PC-9 (cell line): ENCODE data around the gene FAM219A. TPM values are rescaled to one million over a fixed set of nuclear protein-coding genes. Genes with fewer than 3 reads are reported as not detected.

Experiments used
- BruUV-seq: library from RNA; stranded (reverse); fragments of 400-500 nt; replicated peaks from 2 replicates; lab custom pipeline; 2021; lab: Mats Ljungman, UMichigan
- CTCF ChIA-PET: fragments of 300-600 bp; sonication (Branson Sonifier 250); formaldehyde crosslinking; loops from one replicate; lab custom pipeline; 2022; ENCODE audit warnings: antibody characterized with exemption; lab: Charles Lee
- POLR2A ChIA-PET: fragments of 300-600 bp; sonication (Branson Sonifier 250); formaldehyde crosslinking; loops from one replicate; lab custom pipeline; 2022; ENCODE audit warnings: antibody characterized with exemption; ENCODE audit not compliant: unreplicated experiment; lab: Charles Lee
- DNase-seq, 2 experiments: peaks; one replicate each; pipeline versions ENCODE4 v3.0.0 to v3.0.0-alpha.2; 2015 to 2022; ENCODE audit warnings: mixed read lengths in 1 of 2
- H2AFZ ChIP-seq: fragments of 200-600 bp; sonication (generic); 2 replicates; pipeline ENCODE4 v1.8.1; 2017; ENCODE audit warnings: antibody characterized with exemption
- H3F3A ChIP-seq: fragments of 200-600 bp; sonication (generic); 2 replicates; pipeline ENCODE4 v1.8.1; 2017; ENCODE audit warnings: antibody characterized with exemption, mild to moderate bottlenecking, low read depth; ENCODE audit not compliant: insufficient read depth
- H3K27ac ChIP-seq: fragments of 200-600 bp; sonication (generic); 2 replicates; pipeline ENCODE4 v1.6.1; 2016; ENCODE audit warnings: mixed run types
- H3K27me3 ChIP-seq: fragments of 200-600 bp; sonication (generic); 2 replicates; pipeline ENCODE4 v1.6.1; 2016; ENCODE audit warnings: low read depth, mixed run types; ENCODE audit not compliant: insufficient read depth
- H3K36me3 ChIP-seq: fragments of 200-600 bp; sonication (generic); 2 replicates; pipeline ENCODE4 v1.6.1; 2016; ENCODE audit warnings: low read depth, mixed run types
- H3K4me1 ChIP-seq: fragments of 200-600 bp; sonication (generic); replicated peaks from 2 replicates; pipeline ENCODE4 v1.6.1; 2016; ENCODE audit warnings: mixed run types; ENCODE audit not compliant: insufficient read depth
- H3K4me2 ChIP-seq: fragments of 200-600 bp; sonication (generic); 2 replicates; pipeline ENCODE4 v1.6.1; 2017; ENCODE audit warnings: mixed run types
- H3K4me3 ChIP-seq: fragments of 200-600 bp; sonication (generic); 2 replicates; pipeline ENCODE4 v1.6.1; 2016; ENCODE audit warnings: mixed run types
- H3K79me2 ChIP-seq: fragments of 200-600 bp; sonication (generic); 2 replicates; pipeline ENCODE4 v1.6.1; 2017; ENCODE audit warnings: low read depth, mixed run types
- H3K9me2 ChIP-seq: fragments of 200-600 bp; sonication (generic); 2 replicates; pipeline ENCODE4 v1.8.1; 2017; ENCODE audit warnings: mild to moderate bottlenecking; ENCODE audit not compliant: insufficient read depth
- H3K9me3 ChIP-seq: fragments of 200-600 bp; sonication (generic); 2 replicates; pipeline ENCODE4 v1.8.1; 2016; ENCODE audit warnings: low read depth; ENCODE audit not compliant: insufficient read depth
- H4K20me1 ChIP-seq: fragments of 200-600 bp; sonication (generic); 2 replicates; pipeline ENCODE4 v1.8.1; 2017; ENCODE audit not compliant: insufficient read depth
- EZH2 ChIP-seq: fragments of 200-600 bp; sonication (generic); IDR thresholded peaks from 2 replicates; pipeline ENCODE4 v1.8.0; 2017; ENCODE audit warnings: antibody characterized with exemption, low read depth
- intact Hi-C: fragments of 100-400 bp; cut with micrococcal nuclease; formaldehyde crosslinking; loops from one replicate; pipeline ENCODE4 v1.10.0; 2022; ENCODE audit not compliant: unreplicated experiment
- total RNA-seq: library from RNA; stranded (reverse); gene quantifications from 2 replicates; pipeline ENCODE4 v1.2.3, GENCODE V29; 2021
- TF ChIP-seq, protein P1 (sequence below): fragments of 200-600 bp; sonication (generic); conservative IDR thresholded peaks from 2 replicates; pipeline ENCODE4 v1.6.1; 2017; ENCODE audit warnings: mixed run types, antibody characterized with exemption, mild to moderate bottlenecking, moderate library complexity

Gene FAM219A
- total RNA-seq, 1 experiment from 2014 or later, result 15.6 TPM

DNA sequence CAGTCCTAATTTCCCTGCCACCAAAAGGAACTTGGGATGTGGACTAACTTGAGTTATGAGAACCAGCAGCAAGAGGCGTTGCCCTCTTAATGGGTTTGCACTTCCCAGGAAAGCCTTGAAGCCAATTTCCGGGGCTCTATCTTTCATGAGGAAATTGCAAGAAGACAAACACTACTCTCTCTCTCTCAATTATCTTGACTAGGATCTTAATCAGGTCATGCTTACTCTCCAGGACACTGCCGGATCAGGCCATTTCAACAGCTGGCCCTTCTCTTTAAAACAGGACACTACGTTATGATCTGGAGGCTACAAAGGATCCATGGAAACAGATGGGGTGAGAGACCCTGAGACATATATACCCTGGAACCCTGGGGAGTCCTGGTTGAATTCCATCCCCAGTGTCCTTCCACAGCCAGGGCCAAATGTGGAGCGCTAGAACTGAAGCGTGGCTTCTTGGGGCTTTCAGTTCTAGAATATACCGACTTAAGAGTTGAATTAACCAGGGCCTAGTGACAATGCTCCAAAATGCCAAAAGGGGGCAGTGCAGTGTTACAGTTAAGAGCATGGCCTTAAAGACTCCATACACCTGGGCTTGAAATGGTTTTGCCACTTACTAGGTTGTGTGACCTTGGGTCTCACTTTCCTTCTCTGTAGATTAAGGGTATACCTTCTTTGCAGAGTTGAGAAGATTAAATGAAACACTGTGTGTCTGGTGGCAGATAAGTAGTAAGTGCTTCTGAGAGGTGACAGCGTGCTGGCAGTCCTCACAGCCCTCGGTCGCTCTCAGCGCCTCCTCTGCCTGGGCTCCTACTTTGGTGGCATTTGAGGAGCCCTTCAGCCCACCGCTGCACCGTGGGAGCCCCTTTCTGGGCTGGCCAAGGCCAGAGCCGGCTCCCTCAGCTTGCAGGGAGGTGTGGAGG lies 21.1 kb downstream of the FAM219A start:
- H3K36me3 ChIP-seq, result no peaks in the 10 kb centered on the region
- intact Hi-C loops, result loop anchor here (1.0 to 2.0 kb wide), 3 partner anchors 63 to 154 kb away; no protein-coding TSS in a partner anchor
- H3K27me3 ChIP-seq, result no peaks in the 10 kb centered on the region
- no peak for TF ChIP-seq EZH2
- TF ChIP-seq, protein P1, sequence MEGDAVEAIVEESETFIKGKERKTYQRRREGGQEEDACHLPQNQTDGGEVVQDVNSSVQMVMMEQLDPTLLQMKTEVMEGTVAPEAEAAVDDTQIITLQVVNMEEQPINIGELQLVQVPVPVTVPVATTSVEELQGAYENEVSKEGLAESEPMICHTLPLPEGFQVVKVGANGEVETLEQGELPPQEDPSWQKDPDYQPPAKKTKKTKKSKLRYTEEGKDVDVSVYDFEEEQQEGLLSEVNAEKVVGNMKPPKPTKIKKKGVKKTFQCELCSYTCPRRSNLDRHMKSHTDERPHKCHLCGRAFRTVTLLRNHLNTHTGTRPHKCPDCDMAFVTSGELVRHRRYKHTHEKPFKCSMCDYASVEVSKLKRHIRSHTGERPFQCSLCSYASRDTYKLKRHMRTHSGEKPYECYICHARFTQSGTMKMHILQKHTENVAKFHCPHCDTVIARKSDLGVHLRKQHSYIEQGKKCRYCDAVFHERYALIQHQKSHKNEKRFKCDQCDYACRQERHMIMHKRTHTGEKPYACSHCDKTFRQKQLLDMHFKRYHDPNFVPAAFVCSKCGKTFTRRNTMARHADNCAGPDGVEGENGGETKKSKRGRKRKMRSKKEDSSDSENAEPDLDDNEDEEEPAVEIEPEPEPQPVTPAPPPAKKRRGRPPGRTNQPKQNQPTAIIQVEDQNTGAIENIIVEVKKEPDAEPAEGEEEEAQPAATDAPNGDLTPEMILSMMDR, result peak; percentile 76
- H3K4me1 ChIP-seq, result no peaks in the 10 kb centered on the region
- H4K20me1 ChIP-seq, result peaks cover 8% of the 10 kb centered on the region; the same call in 1 of the 2 replicates
- no peak overlapping the region for H3K4me3 ChIP-seq
- ChIA-PET CTCF (interaction anchor here (0.5 kb wide), 1 partner anchor 117 kb away, joined by 13 read pairs; no protein-coding TSS in a partner anchor), POLR2A (no interaction called here)
- no peak overlapping the region for H2AFZ ChIP-seq
- no peaks in the 10 kb centered on the region for H3K9me3 ChIP-seq
- DNase-seq, result peak; percentile 30 to 50
- no peaks in the 10 kb centered on the region for H3K9me2 ChIP-seq
- no peaks in the 10 kb centered on the region for H3F3A ChIP-seq
- no peaks in the 10 kb centered on the region for H3K79me2 ChIP-seq
- no TSS peak for BruUV-seq
- H3K4me2 ChIP-seq, result no peak overlapping the region
- no peak overlapping the region for H3K27ac ChIP-seq

DNA sequence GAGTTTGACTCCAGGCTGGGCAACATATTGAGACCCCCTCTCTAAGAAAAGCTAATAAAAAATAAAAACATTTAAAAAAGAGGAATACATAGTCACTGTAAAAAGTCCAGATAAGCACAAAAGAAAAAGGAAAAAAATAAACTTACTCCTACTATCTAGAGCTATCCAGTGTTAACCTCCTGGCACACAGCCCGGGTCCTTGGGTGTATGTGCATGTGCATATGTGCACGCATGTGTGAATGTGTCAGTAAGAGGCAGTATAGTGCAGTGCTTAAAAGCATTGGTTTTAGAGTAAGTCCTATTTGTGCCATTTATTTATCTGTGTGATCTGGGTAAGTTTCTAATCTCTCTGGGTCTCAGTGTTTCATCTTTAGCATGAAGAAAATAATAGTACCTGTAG lies 26.7 kb downstream of the FAM219A start:
- Histone ChIP-seq H3K4me1 (no peaks in the 10 kb centered on the region), H3K27me3 (no peaks in the 10 kb centered on the region), H3K36me3 (no peaks in the 10 kb centered on the region), H3K4me3 (no peak overlapping the region), H2AFZ (no peak overlapping the region), H3K9me3 (no peaks in the 10 kb centered on the region), H3K4me2 (no peak overlapping the region), H4K20me1 (peaks cover 9% of the 10 kb centered on the region; the same call in 1 of the 2 replicates), H3K79me2 (no peaks in the 10 kb centered on the region), H3F3A (no peaks in the 10 kb centered on the region), H3K27ac (no peak overlapping the region), H3K9me2 (no peaks in the 10 kb centered on the region)
- ChIA-PET POLR2A (no interaction called here), CTCF (interaction anchor here (1.3 to 1.7 kb wide), 3 partner anchors 22 to 172 kb away, joined by 4 to 8 read pairs (median 5); no protein-coding TSS in a partner anchor)
- DNase-seq, result no peak
- TF ChIP-seq EZH2, result no peak
- TF ChIP-seq, protein P1, result no peak
- BruUV-seq, result no TSS peak
- intact Hi-C loops, result no loop called here

DNA sequence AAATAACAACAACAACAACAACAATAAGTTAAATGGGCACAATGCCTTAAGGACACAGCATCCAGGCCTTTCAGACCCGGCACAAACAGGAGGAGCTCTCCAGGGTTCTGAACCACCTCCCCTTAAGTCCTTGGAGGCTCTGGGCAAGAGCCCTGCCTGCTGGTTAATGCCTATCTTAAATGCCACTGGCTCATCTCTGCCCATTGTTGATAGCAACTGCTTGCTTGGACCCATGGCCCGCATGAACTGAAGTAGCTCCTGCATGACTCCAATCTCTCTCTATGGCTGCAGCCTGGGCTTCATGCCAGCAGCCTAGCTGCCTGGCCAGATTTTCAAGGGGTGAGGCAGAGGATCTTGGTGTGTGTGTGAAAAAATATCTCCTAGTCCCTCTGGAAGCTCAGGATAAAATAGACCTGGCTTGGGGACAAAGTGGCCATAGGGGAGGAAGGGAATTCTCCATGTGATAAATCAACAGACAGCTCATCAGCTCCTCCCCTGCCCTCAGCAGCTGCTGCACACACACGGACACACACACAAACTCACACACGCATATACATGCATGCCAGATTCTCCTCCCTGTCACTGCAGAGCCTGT lies 27.4 kb downstream of the FAM219A start:
- intact Hi-C loops, result no loop called here
- H3K4me1 ChIP-seq, result no peaks in the 10 kb centered on the region
- CTCF ChIA-PET, result interaction anchor here (0.6 to 1.7 kb wide), 6 partner anchors 23 to 623 kb away, joined by 3 to 9 read pairs (median 5); no protein-coding TSS in a partner anchor
- no peak overlapping the region for H2AFZ ChIP-seq
- H3K4me2 ChIP-seq, result no peak overlapping the region
- POLR2A ChIA-PET, result interaction anchor here (0.6 kb wide), 1 partner anchor 207 kb away, joined by 3 read pairs; no protein-coding TSS in a partner anchor
- H3F3A ChIP-seq, result no peaks in the 10 kb centered on the region
- BruUV-seq, result no TSS peak
- H3K9me3 ChIP-seq, result no peaks in the 10 kb centered on the region
- no peak overlapping the region for H3K4me3 ChIP-seq
- DNase-seq, result peak; percentile 75 to 78
- H3K27me3 ChIP-seq, result no peaks in the 10 kb centered on the region
- H3K79me2 ChIP-seq, result no peaks in the 10 kb centered on the region
- H3K27ac ChIP-seq, result no peak overlapping the region
- no peaks in the 10 kb centered on the region for H3K9me2 ChIP-seq
- H3K36me3 ChIP-seq, result no peaks in the 10 kb centered on the region
- H4K20me1 ChIP-seq, result peaks cover 9% of the 10 kb centered on the region; the same call in 1 of the 2 replicates
- TF ChIP-seq, protein P1, result no peak
- TF ChIP-seq EZH2, result no peak
